DOHH2 (cell line): ENCODE data around the gene SPSB1.

Experiments
- EZH2phosphoT487 ChIP-seq: fragments of 200-600 bp; sonication (generic); IDR thresholded peaks from 2 replicates; pipeline ENCODE4 v1.6.1; 2017; ENCODE audit warnings: borderline replicate concordance, mild to moderate bottlenecking, antibody characterized with exemption, low read length, moderate library complexity, mixed read lengths
- TF ChIP-seq, protein P1 (sequence below): fragments of 200-600 bp; sonication (generic); IDR thresholded peaks from one replicate; pipeline ENCODE4 v1.5.1; 2014; ENCODE audit warnings: antibody characterized with exemption, mild to moderate bottlenecking, low read depth, low read length; ENCODE audit not compliant: poor library complexity, severe bottlenecking

DNA sequence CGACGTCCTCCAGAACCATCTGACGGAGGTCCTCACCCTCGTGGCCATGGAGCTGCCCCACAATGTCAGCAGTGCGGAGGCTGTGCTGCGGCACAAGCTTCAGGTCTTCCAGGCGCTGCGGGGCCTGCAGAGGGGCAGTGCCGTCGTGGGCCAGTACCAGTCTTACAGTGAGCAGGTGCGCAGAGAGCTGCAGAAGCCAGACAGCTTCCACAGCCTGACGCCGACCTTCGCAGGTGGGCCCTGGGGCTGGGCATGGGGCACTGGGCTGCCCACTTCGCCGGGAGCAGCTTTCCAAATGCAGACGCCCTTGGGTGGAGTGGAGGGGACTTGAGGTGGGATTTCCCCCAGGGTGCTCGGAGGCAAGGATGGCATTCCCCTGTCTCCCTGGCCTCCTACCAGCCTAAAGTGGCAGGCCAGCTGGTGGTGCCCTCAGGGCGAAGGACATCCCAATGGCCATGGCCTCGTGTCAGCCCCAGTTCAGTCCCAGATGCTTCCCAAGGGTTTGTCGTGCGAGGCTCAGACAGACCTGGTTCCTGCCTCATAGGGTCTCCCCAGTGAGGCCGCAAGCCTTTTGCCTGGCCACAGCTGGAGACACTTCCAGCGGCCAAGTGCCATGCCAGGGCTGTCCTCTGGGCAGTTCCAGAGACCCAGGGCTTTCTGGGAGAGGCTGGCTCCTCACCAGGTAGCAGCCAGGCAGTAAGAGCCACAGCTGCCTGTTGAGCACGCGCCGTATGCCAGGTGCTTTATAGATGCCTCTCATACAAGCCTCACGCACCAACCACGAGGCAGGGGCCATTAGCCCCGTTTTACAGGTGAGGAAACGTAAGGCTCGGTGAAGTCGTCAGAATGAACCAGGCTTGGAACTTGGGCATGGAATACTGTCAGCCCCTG, 30.4 kb upstream of the SPSB1 start:
- TF ChIP-seq, protein P1, sequence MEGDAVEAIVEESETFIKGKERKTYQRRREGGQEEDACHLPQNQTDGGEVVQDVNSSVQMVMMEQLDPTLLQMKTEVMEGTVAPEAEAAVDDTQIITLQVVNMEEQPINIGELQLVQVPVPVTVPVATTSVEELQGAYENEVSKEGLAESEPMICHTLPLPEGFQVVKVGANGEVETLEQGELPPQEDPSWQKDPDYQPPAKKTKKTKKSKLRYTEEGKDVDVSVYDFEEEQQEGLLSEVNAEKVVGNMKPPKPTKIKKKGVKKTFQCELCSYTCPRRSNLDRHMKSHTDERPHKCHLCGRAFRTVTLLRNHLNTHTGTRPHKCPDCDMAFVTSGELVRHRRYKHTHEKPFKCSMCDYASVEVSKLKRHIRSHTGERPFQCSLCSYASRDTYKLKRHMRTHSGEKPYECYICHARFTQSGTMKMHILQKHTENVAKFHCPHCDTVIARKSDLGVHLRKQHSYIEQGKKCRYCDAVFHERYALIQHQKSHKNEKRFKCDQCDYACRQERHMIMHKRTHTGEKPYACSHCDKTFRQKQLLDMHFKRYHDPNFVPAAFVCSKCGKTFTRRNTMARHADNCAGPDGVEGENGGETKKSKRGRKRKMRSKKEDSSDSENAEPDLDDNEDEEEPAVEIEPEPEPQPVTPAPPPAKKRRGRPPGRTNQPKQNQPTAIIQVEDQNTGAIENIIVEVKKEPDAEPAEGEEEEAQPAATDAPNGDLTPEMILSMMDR = no peak
- TF ChIP-seq EZH2phosphoT487 = no peak
